B cell (primary cell): ENCODE results near the gene GIMAP5. TPM values are rescaled to one million over a fixed set of nuclear protein-coding genes. Genes with fewer than 3 reads are reported as not detected.

Source experiments
- ATAC-seq: fragments of 200-7000 bp; cut with Tn5 transposase; one replicate; pipeline ENCODE4 v1.10.0; 2021; ENCODE audit warnings: low read depth, mild to moderate bottlenecking, moderate number of reproducible peaks, moderate library complexity
- CTCF ChIA-PET: fragments of 350-600 bp; sonication (Branson Sonifier 250); formaldehyde crosslinking; loops from one replicate; lab custom pipeline; 2021; ENCODE audit warnings: antibody characterized with exemption, inconsistent platforms; lab: Charles Lee
- POLR2A ChIA-PET: fragments of 350-600 bp; sonication (Branson Sonifier 250); formaldehyde crosslinking; loops from one replicate; lab custom pipeline; 2021; ENCODE audit warnings: antibody characterized with exemption; lab: Charles Lee
- DNase-seq: peaks from one replicate; pipeline ENCODE4 v3.0.0; 2013
- H2AFZ ChIP-seq: 2 replicates; pipeline ENCODE4 v1.6.1; 2012; ENCODE audit warnings: mild to moderate bottlenecking, low read depth, low read length; ENCODE audit not compliant: insufficient read depth, poor library complexity, severe bottlenecking
- H3K27ac ChIP-seq, 2 donors: 1 replicate in 1 of 2; 2 replicates in 1 of 2; pipeline ENCODE4 v1.5.1; 2012 to 2013; ENCODE audit warnings: low read length in 2 of 2, mild to moderate bottlenecking in 2 of 2, moderate library complexity in 1 of 2
- H3K27me3 ChIP-seq, 4 experiments: fragments of 200-600 bp in 1 of 4; sonication (generic) in 1 of 4; replicated peaks in 1 of 4; 1 replicate in 2 of 4; 2 replicates in 2 of 4; pipeline versions ENCODE4 v1.6.1 to v1.7.0; 2013 to 2016; ENCODE audit warnings: low read length in 3 of 4, mild to moderate bottlenecking in 2 of 4, mixed read lengths in 1 of 4, moderate library complexity in 1 of 4; ENCODE audit not compliant: insufficient read depth in 4 of 4, control insufficient read depth in 3 of 4; ENCODE audit errors: control extremely low read depth in 1 of 4
- H3K36me3 ChIP-seq, 2 experiments: replicated peaks in 1 of 2; 1 replicate in 1 of 2; 2 replicates in 1 of 2; pipeline versions ENCODE4 v1.6.1 to v1.7.1; 2013; ENCODE audit warnings: low read length in 1 of 2; ENCODE audit not compliant: insufficient read depth in 2 of 2, control insufficient read depth in 1 of 2; ENCODE audit errors: control extremely low read depth in 1 of 2, extremely low read depth in 1 of 2
- H3K4me1 ChIP-seq, 2 donors: fragments of 200-600 bp in 1 of 2; sonication (generic) in 1 of 2; 1 replicate in 1 of 2; 2 replicates in 1 of 2; pipeline versions ENCODE4 v1.5.1 to v1.6.1; 2013 to 2017; ENCODE audit warnings: low read length in 2 of 2; ENCODE audit not compliant: control insufficient read depth in 2 of 2, insufficient read depth in 2 of 2
- H3K4me2 ChIP-seq: replicated peaks from 2 replicates; pipeline ENCODE3; 2012; ENCODE audit warnings: mild to moderate bottlenecking, low read depth, low read length; ENCODE audit not compliant: poor library complexity, severe bottlenecking
- H3K4me3 ChIP-seq, 5 experiments: fragments of 200-600 bp in 1 of 5; sonication (generic) in 1 of 5; 1 replicate in 3 of 5; 2 replicates in 2 of 5; pipeline versions ENCODE4 v1.5.1 to v1.7.0; 2011 to 2016; ENCODE audit warnings: low read length in 4 of 5, mild to moderate bottlenecking in 4 of 5, low read depth in 2 of 5, control low read depth in 1 of 5, moderate library complexity in 1 of 5; ENCODE audit not compliant: insufficient read depth in 1 of 5; ENCODE audit errors: control extremely low read depth in 1 of 5, extremely low read depth in 1 of 5
- H3K79me2 ChIP-seq: fragments of 200-600 bp; sonication (generic); one replicate; pipeline ENCODE4 v1.6.0; 2016; ENCODE audit warnings: low read length; ENCODE audit not compliant: control insufficient read depth, insufficient read depth
- H3K9ac ChIP-seq: fragments of 200-600 bp; sonication (generic); 2 replicates; pipeline ENCODE4 v1.6.1; 2017; ENCODE audit warnings: mild to moderate bottlenecking, low read length, moderate library complexity
- H3K9me3 ChIP-seq, 3 donors: one replicate each; pipeline versions ENCODE4 v1.6.1 to v1.7.1; 2013; ENCODE audit warnings: low read length in 2 of 3; ENCODE audit not compliant: control insufficient read depth in 2 of 3, insufficient read depth in 1 of 3; ENCODE audit errors: control extremely low read depth in 1 of 3
- H4K20me1 ChIP-seq: 2 replicates; pipeline ENCODE4 v1.6.0; 2012; ENCODE audit warnings: mild to moderate bottlenecking, low read length; ENCODE audit not compliant: insufficient read depth, control insufficient read depth, poor library complexity, severe bottlenecking
- H3K27ac Mint-ChIP-seq: one replicate; pipeline ENCODE4 v1.8.0; 2021; ENCODE audit warnings: mixed read lengths
- H3K27me3 Mint-ChIP-seq: one replicate; pipeline ENCODE4 v1.8.0; 2021; ENCODE audit warnings: mixed read lengths
- H3K4me1 Mint-ChIP-seq: one replicate; pipeline ENCODE4 v1.8.0; 2021; ENCODE audit warnings: mixed read lengths
- H3K4me3 Mint-ChIP-seq: one replicate; pipeline ENCODE4 v1.8.0; 2021; ENCODE audit warnings: mixed read lengths
- H3K9me3 Mint-ChIP-seq: one replicate; pipeline ENCODE4 v1.8.0; 2022; ENCODE audit warnings: mixed read lengths; ENCODE audit not compliant: insufficient read depth
- CTCF ChIP-seq: fragments of 200-600 bp; IDR thresholded peaks from one replicate; pipeline ENCODE4 v1.8.0; 2022; ENCODE audit warnings: antibody characterized with exemption, mild to moderate bottlenecking
- EZH2 ChIP-seq: IDR thresholded peaks from 2 replicates; pipeline ENCODE4 v1.6.1; 2012; ENCODE audit warnings: borderline replicate concordance, low read depth, mild to moderate bottlenecking, moderate library complexity, low read length; ENCODE audit not compliant: insufficient read depth, poor library complexity, severe bottlenecking
- WGBS: methylation state at CpG from one replicate; pipeline ENCODE4 v1.1.5; 2013; ENCODE audit warnings: missing lambda C conversion rate; ENCODE audit not compliant: insufficient coverage; 5-methylcytosine and 5-hydroxymethylcytosine counted together
- intact Hi-C: fragments of 100-400 bp; cut with micrococcal nuclease; formaldehyde crosslinking; loops from one replicate; pipeline ENCODE4 v1.10.0; 2022
- polyA minus RNA-seq: library from RNA; depleted of rRNA, polyadenylated mRNA; stranded (reverse); fragments of >200 nt; gene quantifications from 2 replicates; pipeline ENCODE4 v1.2.3, GENCODE V29; 2012
- polyA plus RNA-seq: library from polyadenylated mRNA; depleted of rRNA; stranded (reverse); fragments of >200 nt; gene quantifications from 2 replicates; pipeline ENCODE4 v1.2.3, GENCODE V29; 2012
- total RNA-seq, 2 donors: library from RNA; stranded (reverse); fragments of 120-200 nt in 1 of 2; gene quantifications; 1 replicate in 1 of 2; 2 replicates in 1 of 2; pipeline versions ENCODE4 v1.2.3 to v1.2.4, GENCODE V29; 2013 to 2022

GIMAP5 gene
- total RNA-seq (0.10 and 0.27 TPM in 2 replicates), polyA plus RNA-seq (0.40 and 0.66 TPM in 2 replicates), polyA minus RNA-seq (2.1 and 3.5 TPM in 2 replicates)
- 0.75 TPM for total RNA-seq (2013)

GRCh38 chr7:150737265-150738055, at the start of gene GIMAP5:
GIMAP5 (plus strand) TSS chr7:150737418; CDS start chr7:150740885, 3,467 bp downstream.
- Mint-ChIP-seq H3K27ac (no peak within 1 kb of the TSS), H3K9me3 (no peaks in the 10 kb centered on the region), H3K4me1 (peaks cover 8% of the 10 kb centered on the region), H3K27me3 (peaks cover 15% of the 10 kb centered on the region), H3K4me3 (peak within 1 kb of the TSS; percentile 71)
- Histone ChIP-seq H4K20me1 (no peaks in the 10 kb centered on the region), H3K27me3 (peaks cover 0 to 10% (median 4%) of the 10 kb centered on the region in 4 experiments), H2AFZ (peak within 1 kb of the TSS; percentile 74), H3K4me2 (peak within 1 kb of the TSS; percentile 66), H3K27ac (no peak within 1 kb of the TSS), H3K9me3 (no peaks in the 10 kb centered on the region), H3K36me3 (no peaks in the 10 kb centered on the region), H3K9ac (peak within 1 kb of the TSS; percentile 58), H3K79me2 (no peaks in the 10 kb centered on the region), H3K4me3 (peak within 1 kb of the TSS; percentile 8 to 47 (median 35)), H3K4me1 (peaks cover 6 to 13% of the 10 kb centered on the region in 2 donors)
- DNase-seq (no peak), ATAC-seq (no peak)
- intact Hi-C loops: no loop called here
- POLR2A ChIA-PET: no interaction called here
- TF ChIP-seq EZH2: no peak
- TF ChIP-seq CTCF: no peak
- CTCF ChIA-PET: no interaction called here
- WGBS: 17% methylated on average over 14 of the region's 14 CpGs

GRCh38 chr7:150688630-150689029, 48.6 kb upstream of the GIMAP5 start:
- 100% methylated on average over 6 of the region's 6 CpGs for WGBS
- Mint-ChIP-seq H3K9me3 (peaks cover 13% of the 10 kb centered on the region), H3K27me3 (no peaks in the 10 kb centered on the region), H3K27ac (no peak overlapping the region), H3K4me3 (peak overlapping the region; percentile 44), H3K4me1 (peaks cover 35% of the 10 kb centered on the region)
- Histone ChIP-seq H3K36me3 (peaks cover 5 to 43% of the 10 kb centered on the region in 2 experiments), H3K9me3 (peaks cover 0 to 14% (median 8%) of the 10 kb centered on the region in 3 donors), H3K27ac (no peak overlapping the region), H3K79me2 (peaks cover 31% of the 10 kb centered on the region), H3K4me3 (no peak overlapping the region), H3K4me1 (peaks cover 11 to 14% of the 10 kb centered on the region in 2 donors), H3K9ac (no peak overlapping the region), H3K27me3 (no peaks in the 10 kb centered on the region), H4K20me1 (no peaks in the 10 kb centered on the region), H3K4me2 (no peak overlapping the region), H2AFZ (no peak overlapping the region)
- ATAC-seq (no peak), DNase-seq (no peak)
- no peak for TF ChIP-seq EZH2
- no peak for TF ChIP-seq CTCF
- CTCF ChIA-PET: no interaction called here
- POLR2A ChIA-PET: no interaction called here
- intact Hi-C loops: no loop called here
